Stomach (tissue), 9 donors: ENCODE data around the gene CLSTN3. TPM values are rescaled to one million over a fixed set of nuclear protein-coding genes. Genes with fewer than 3 reads are reported as not detected.

ENCODE experiments used
- DNase-seq, 2 donors: peaks; one replicate each; pipeline versions ENCODE4 v3.0.0 to v3.0.0-alpha.2; 2013 to 2019
- H3K27ac ChIP-seq, 5 donors: fragments of 200-600 bp in 4 of 5; sonication (generic) in 4 of 5; one replicate each; pipeline ENCODE4 v1.5.1; 2013 to 2019; ENCODE audit warnings: mild to moderate bottlenecking in 1 of 5, moderate library complexity in 1 of 5
- H3K27me3 ChIP-seq, 3 donors: fragments of 200-600 bp; sonication (generic); one replicate each; pipeline ENCODE4 v1.5.1; 2017 to 2019; ENCODE audit warnings: mixed run types in 1 of 3
- H3K36me3 ChIP-seq, 4 donors: fragments of 200-600 bp; sonication (generic); 1 replicate in 3 of 4; 2 replicates in 1 of 4; pipeline ENCODE4 v1.5.1; 2016 to 2019
- H3K4me1 ChIP-seq, 4 donors: fragments of 200-600 bp; sonication (generic); one replicate each; pipeline ENCODE4 v1.5.1; 2016 to 2019
- H3K4me3 ChIP-seq, 4 donors: fragments of 200-600 bp; sonication (generic) in 3 of 4; one replicate each; pipeline ENCODE4 v1.5.1; 2016 to 2019; ENCODE audit warnings: mild to moderate bottlenecking in 1 of 4
- H3K9me3 ChIP-seq, 4 donors: fragments of 200-600 bp; sonication (generic); one replicate each; pipeline ENCODE4 v1.5.1; 2016 to 2019
- EP300 ChIP-seq: sonication (generic); formaldehyde crosslinking; IDR thresholded peaks from one replicate; pipeline ENCODE4 v1.6.1; 2017; ENCODE audit warnings: antibody characterized with exemption
- POLR2A ChIP-seq, 4 donors: fragments of 450-650 bp; IDR thresholded peaks; one replicate each; pipeline ENCODE4 v1.6.1; 2016; ENCODE audit warnings: antibody characterized with exemption in 4 of 4, control low read depth in 2 of 4, mild to moderate bottlenecking in 1 of 4, moderate library complexity in 1 of 4
- POLR2AphosphoS5 ChIP-seq, 3 donors: sonication (generic); formaldehyde crosslinking; IDR thresholded peaks; one replicate each; pipeline ENCODE4 v1.6.1; 2016; ENCODE audit warnings: antibody characterized with exemption in 3 of 3
- WGBS, 5 donors: extraction: QIAGEN DNeasy Blood & Tissue Kit in 3 of 5; methylation state at CpG; one replicate each; pipeline versions ENCODE4 v1.1.5 to v1.1.7; 2013 to 2018; 5-methylcytosine and 5-hydroxymethylcytosine counted together
- intact Hi-C: fragments of 100-400 bp; cut with DNase I; formaldehyde crosslinking; loops from one replicate; pipeline ENCODE4 v1.15.1; 2023; ENCODE audit warnings: low total_unique reads
- polyA plus RNA-seq, 3 donors: library from polyadenylated mRNA; stranded (reverse); fragments of 200-250 nt; gene quantifications; one replicate each; pipeline ENCODE4 v1.2.3, GENCODE V29; 2013
- total RNA-seq, 5 donors: library from RNA; depleted of rRNA; stranded (reverse); fragments of >200 nt; gene quantifications; one replicate each; pipeline versions ENCODE4 v1.1.0 to v1.2.3, GENCODE V29; 2014 to 2016
- TF ChIP-seq, protein P1 (sequence below), 7 experiments: fragments of 450-650 bp in 4 of 7; fragments of 200-600 bp in 3 of 7; sonication (generic) in 3 of 7; IDR thresholded peaks; one replicate each; pipeline ENCODE4 v1.5.1; 2016 to 2019; ENCODE audit warnings: antibody characterized with exemption in 7 of 7, control low read depth in 2 of 7, mild to moderate bottlenecking in 1 of 7
- donor health status: healthy with polysubstance abuse.
- donor health status: Bipolar disorder and iron deficiency.
- donor health status: healthy.

The CLSTN3 gene
- total and polyA plus RNA-seq, 8 donors = 2.4 to 149 (median 17.5) TPM

DNA sequence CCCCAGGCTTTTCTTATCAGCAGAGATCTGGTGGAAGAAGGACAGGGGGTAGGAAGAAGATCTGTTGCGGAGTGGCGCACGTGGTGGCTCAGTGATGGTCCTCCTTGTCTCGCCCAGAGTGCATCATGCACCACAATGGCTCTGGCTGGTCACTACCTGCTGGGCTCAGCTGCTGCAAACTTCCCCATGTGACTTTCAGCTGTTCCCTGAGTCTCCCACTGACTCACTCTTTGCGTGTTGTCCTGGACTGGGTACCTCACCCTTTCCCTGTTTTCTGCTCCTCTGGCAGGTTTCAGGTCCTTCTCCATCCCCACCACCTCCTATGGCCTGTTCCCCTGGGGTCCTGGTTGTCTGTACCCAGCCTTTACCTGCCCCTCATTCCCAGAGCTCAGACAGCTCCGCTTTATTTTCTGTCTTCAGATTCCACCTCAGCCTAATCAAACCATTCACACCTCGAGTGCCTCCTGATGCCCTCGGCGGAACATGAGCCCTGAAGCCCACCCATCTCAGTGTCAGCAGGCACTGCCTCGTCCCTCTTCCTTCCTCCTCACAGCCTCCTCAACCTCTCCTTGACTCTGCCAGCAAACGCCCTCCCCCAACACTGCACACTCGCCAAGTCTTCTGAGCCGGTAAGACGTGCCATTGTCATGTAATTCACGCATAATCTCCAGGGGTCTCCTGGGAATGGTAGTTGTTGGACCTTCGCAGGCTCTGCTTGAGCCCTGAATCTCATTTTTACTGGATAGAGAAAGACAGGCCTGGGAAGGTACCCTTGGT lies 39.8 kb upstream of the CLSTN3 start:
- Histone ChIP-seq H3K4me3 (peak overlapping the region; percentile 49 to 52 (median 50)), H3K36me3 (peaks cover 3 to 47% (median 42%) of the 10 kb centered on the region in 4 donors), H3K27ac (peak overlapping the region in 4 of 5 donors; percentile 71 to 85 (median 84)), H3K27me3 (no peaks in the 10 kb centered on the region), H3K4me1 (peaks cover 7 to 52% (median 31%) of the 10 kb centered on the region in 4 donors), H3K9me3 (no peaks in the 10 kb centered on the region)
- 68 to 79% (median 78%) methylated on average over 16 of the region's 16 CpGs for WGBS, 5 donors
- no peak for DNase-seq
- TF ChIP-seq POLR2AphosphoS5 (IDR thresholded peaks at IDR 0.05) = peak in 1 of 3 donors; percentile 28
- TF ChIP-seq POLR2A (IDR thresholded peaks at IDR 0.05) = no peak
- intact Hi-C loops = no loop called here

- WGBS, 5 donors = 79 to 86% (median 81%) methylated on average over 5 to 7 of the region's 7 CpGs
- H3K9me3 ChIP-seq = no peaks in the 10 kb centered on the region
- no peaks in the 10 kb centered on the region for H3K27me3 ChIP-seq
- peak overlapping the region; percentile 49 to 52 (median 50) for H3K4me3 ChIP-seq
- H3K4me1 ChIP-seq = peaks cover 7 to 52% (median 31%) of the 10 kb centered on the region in 4 donors
- intact Hi-C loops = no loop called here
- H3K36me3 ChIP-seq = peaks cover 0 to 39% (median 34%) of the 10 kb centered on the region in 4 donors
- H3K27ac ChIP-seq = peak overlapping the region in 4 of 5 donors; percentile 71 to 85 (median 84)
- TF ChIP-seq POLR2A (IDR thresholded peaks at IDR 0.05) (no peak), POLR2AphosphoS5 (IDR thresholded peaks at IDR 0.05) (no peak), EP300 (no peak)
- TF ChIP-seq, protein P1, sequence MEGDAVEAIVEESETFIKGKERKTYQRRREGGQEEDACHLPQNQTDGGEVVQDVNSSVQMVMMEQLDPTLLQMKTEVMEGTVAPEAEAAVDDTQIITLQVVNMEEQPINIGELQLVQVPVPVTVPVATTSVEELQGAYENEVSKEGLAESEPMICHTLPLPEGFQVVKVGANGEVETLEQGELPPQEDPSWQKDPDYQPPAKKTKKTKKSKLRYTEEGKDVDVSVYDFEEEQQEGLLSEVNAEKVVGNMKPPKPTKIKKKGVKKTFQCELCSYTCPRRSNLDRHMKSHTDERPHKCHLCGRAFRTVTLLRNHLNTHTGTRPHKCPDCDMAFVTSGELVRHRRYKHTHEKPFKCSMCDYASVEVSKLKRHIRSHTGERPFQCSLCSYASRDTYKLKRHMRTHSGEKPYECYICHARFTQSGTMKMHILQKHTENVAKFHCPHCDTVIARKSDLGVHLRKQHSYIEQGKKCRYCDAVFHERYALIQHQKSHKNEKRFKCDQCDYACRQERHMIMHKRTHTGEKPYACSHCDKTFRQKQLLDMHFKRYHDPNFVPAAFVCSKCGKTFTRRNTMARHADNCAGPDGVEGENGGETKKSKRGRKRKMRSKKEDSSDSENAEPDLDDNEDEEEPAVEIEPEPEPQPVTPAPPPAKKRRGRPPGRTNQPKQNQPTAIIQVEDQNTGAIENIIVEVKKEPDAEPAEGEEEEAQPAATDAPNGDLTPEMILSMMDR (IDR thresholded peaks at IDR 0.05) = no peak
- no peak for DNase-seq
Measured at GRCh38 chr12:7091171-7091570, 39.0 kb upstream of the CLSTN3 start.

DNA sequence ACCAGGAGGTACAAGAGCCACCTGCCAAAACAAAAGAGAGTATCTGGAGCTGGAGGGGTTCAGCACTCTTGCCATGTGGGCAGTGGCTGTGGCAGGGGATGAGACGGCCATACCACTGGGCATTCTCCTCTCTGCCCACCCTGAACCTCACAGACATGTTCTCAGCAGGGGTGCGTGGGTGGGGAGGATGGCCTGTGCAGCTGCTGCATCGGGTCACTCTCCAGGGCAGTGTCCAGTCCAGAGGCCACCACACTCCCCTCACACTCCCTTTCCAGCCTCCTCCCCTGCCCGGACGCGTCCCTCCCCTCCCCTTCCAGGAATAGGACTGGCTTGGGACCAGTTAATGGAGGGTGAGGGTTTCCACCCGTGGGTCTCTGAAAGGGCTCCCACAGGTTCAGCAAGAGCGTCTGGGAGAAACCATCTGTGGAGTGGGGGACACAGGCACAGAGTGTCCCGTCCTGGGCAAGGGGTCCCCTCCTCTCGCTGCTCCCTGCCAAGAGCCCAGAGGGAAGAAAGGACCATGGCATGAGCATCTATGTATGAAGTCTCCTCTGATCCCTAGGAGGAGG lies 38.4 kb upstream of the CLSTN3 start:
- no peak for TF ChIP-seq POLR2A (IDR thresholded peaks at IDR 0.05)
- TF ChIP-seq EP300 = peak; percentile 7
- TF ChIP-seq, protein P1 (IDR thresholded peaks at IDR 0.05) = no peak
- TF ChIP-seq POLR2AphosphoS5 (IDR thresholded peaks at IDR 0.05) = no peak
- Histone ChIP-seq H3K4me3 (peak overlapping the region; percentile 49 to 52 (median 50)), H3K4me1 (peaks cover 7 to 52% (median 31%) of the 10 kb centered on the region in 4 donors), H3K27me3 (no peaks in the 10 kb centered on the region), H3K36me3 (peaks cover 0 to 38% (median 29%) of the 10 kb centered on the region in 4 donors), H3K9me3 (no peaks in the 10 kb centered on the region), H3K27ac (peak overlapping the region; percentile 42 to 85 (median 83))
- WGBS, 5 donors = 29 to 53% (median 43%) methylated on average over 7 to 10 of the region's 10 CpGs
- peak in 1 of 2 donors; percentile 68 for DNase-seq
- intact Hi-C loops = no loop called here

- H3K4me1 ChIP-seq = peaks cover 7 to 52% (median 31%) of the 10 kb centered on the region in 4 donors
- peak; percentile 77 to 92 for DNase-seq
Measured at GRCh38 chr12:7092229-7092985, 37.8 kb upstream of the CLSTN3 start, which contains the start of gene C1R. Gene C1R (minus strand): TSS chr12:7092445. CDS start chr12:7092388, 57 bp downstream.

More at GRCh38 chr12:7092229-7092985, 37.8 kb upstream of the CLSTN3 start, which contains the start of gene C1R:
- Histone ChIP-seq H3K27ac (peak within 1 kb of the TSS; percentile 42 to 85 (median 83)), H3K9me3 (no peaks in the 10 kb centered on the region), H3K27me3 (no peaks in the 10 kb centered on the region), H3K4me3 (peak within 1 kb of the TSS; percentile 49 to 52 (median 50)), H3K36me3 (peaks cover 0 to 38% (median 24%) of the 10 kb centered on the region in 4 donors)
- WGBS, 5 donors = 3 to 15% (median 13%) methylated on average over 15 to 16 of the region's 16 CpGs
- TF ChIP-seq, protein P1 (IDR thresholded peaks at IDR 0.05) = peak in 5 of 7 experiments; percentile 79 to 91 (median 86)
- TF ChIP-seq EP300 = peak; percentile 26
- peak; percentile 83 to 90 (median 85) for TF ChIP-seq POLR2AphosphoS5 (IDR thresholded peaks at IDR 0.05)
- TF ChIP-seq POLR2A (IDR thresholded peaks at IDR 0.05) = peak in 1 of 4 donors; percentile 34
- intact Hi-C loops = no loop called here
